ENCODE results near the gene PLD1. TPM values are rescaled to one million over a fixed set of nuclear protein-coding genes. Genes with fewer than 3 reads are reported as not detected.
"Not testable (repeated sequence)": the region's sequence is repeated elsewhere in the genome, so short reads cannot be mapped to it uniquely, and the experiment has no call there.

Gene PLD1
- total and polyA plus RNA-seq, 5 donors from 2014 or later: 1.2 to 8.8 (median 3.6) TPM; not detected in 1

- H3K9me3 Mint-ChIP-seq; H3K36me3 ChIP-seq (ENCODE audit: control insufficient read depth, insufficient read depth, low read length); H3K9me3 ChIP-seq (ENCODE audit: control insufficient read depth in 2 of 2, low read length in 2 of 2); DNase-seq; H3K27ac ChIP-seq (ENCODE audit: insufficient read depth, low read length, poor library complexity, severe bottlenecking); H3K4me3 ChIP-seq (ENCODE audit: low read depth, low read length); H3K4me1 ChIP-seq (ENCODE audit: control insufficient read depth, insufficient read depth, low read length, poor library complexity, severe bottlenecking); H3K36me3 Mint-ChIP-seq; H3K4me3 Mint-ChIP-seq; ATAC-seq (ENCODE audit: low read depth in 2 of 2); H3K27ac Mint-ChIP-seq: not testable (repeated sequence)
- H3K27me3 ChIP-seq (ENCODE audit: control insufficient read depth, insufficient read depth, low read length): peaks cover 14% of the 10 kb centered on the region
- peaks cover 3 to 11% (median 4%) of the 10 kb centered on the region in 4 donors for H3K4me1 Mint-ChIP-seq
- peaks cover 18% of the 10 kb centered on the region for H3K27me3 Mint-ChIP-seq
Measured at GRCh38 chr3:171692551-171692950, 117.7 kb downstream of the PLD1 start.

GRCh38 chr3:171691485-171691884 lies 118.8 kb downstream of the PLD1 start:
- no peak overlapping the region for H3K27ac Mint-ChIP-seq
- H3K9me3 Mint-ChIP-seq: peaks cover 0 to 4% (median 0%) of the 10 kb centered on the region in 7 donors
- no peaks in the 10 kb centered on the region for H3K36me3 Mint-ChIP-seq
- peaks cover 3 to 11% (median 4%) of the 10 kb centered on the region in 4 donors for H3K4me1 Mint-ChIP-seq
- no peak overlapping the region for H3K4me3 Mint-ChIP-seq
- no peaks in the 10 kb centered on the region for H3K36me3 ChIP-seq (ENCODE audit: control insufficient read depth, insufficient read depth, low read length)
- no peaks in the 10 kb centered on the region for H3K4me1 ChIP-seq (ENCODE audit: control insufficient read depth, insufficient read depth, low read length, poor library complexity, severe bottlenecking)
- no peak for ATAC-seq (ENCODE audit: low read depth in 2 of 2)
- H3K9me3 ChIP-seq (ENCODE audit: control insufficient read depth in 2 of 2, low read length in 2 of 2): no peaks in the 10 kb centered on the region
- H3K4me3 ChIP-seq (ENCODE audit: low read depth, low read length): no peak overlapping the region
- H3K27ac ChIP-seq (ENCODE audit: insufficient read depth, low read length, poor library complexity, severe bottlenecking): no peak overlapping the region
- no peak for DNase-seq
- peaks cover 14% of the 10 kb centered on the region for H3K27me3 ChIP-seq (ENCODE audit: control insufficient read depth, insufficient read depth, low read length)
- H3K27me3 Mint-ChIP-seq: peaks cover 15% of the 10 kb centered on the region

DNA sequence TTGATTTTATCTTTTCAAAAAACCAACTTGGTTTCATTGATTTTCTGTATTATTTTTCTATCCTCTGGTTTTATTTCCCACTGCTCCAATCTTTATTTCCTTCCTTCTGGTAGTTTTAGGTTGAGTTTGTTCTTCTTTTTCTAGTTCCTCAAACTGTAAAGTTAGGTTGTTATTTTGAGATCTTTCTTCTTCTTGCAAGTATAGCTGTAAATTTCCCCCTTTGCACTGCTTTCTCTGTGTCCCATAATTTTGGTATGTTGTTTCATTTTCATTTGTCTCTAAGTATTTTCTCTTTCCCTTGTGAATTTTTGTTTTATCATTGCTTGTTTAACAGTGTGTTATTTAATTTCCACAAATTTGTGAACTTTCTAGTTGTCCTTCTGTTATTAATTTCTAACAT lies 120.0 kb downstream of the PLD1 start:
- DNase-seq: no peak
- peaks cover 0 to 4% (median 0%) of the 10 kb centered on the region in 7 donors for H3K9me3 Mint-ChIP-seq
- H3K27me3 ChIP-seq (ENCODE audit: control insufficient read depth, insufficient read depth, low read length): peaks cover 9% of the 10 kb centered on the region
- no peak overlapping the region for H3K27ac ChIP-seq (ENCODE audit: insufficient read depth, low read length, poor library complexity, severe bottlenecking)
- no peaks in the 10 kb centered on the region for H3K36me3 Mint-ChIP-seq
- H3K27me3 Mint-ChIP-seq: peaks cover 15% of the 10 kb centered on the region
- H3K4me1 Mint-ChIP-seq: peaks cover 3 to 11% (median 4%) of the 10 kb centered on the region in 4 donors
- no peak for ATAC-seq (ENCODE audit: low read depth in 2 of 2)
- H3K9me3 ChIP-seq (ENCODE audit: control insufficient read depth in 2 of 2, low read length in 2 of 2): no peaks in the 10 kb centered on the region
- no peak overlapping the region for H3K4me3 ChIP-seq (ENCODE audit: low read depth, low read length)
- no peak overlapping the region for H3K4me3 Mint-ChIP-seq
- no peaks in the 10 kb centered on the region for H3K36me3 ChIP-seq (ENCODE audit: control insufficient read depth, insufficient read depth, low read length)
- no peak overlapping the region for H3K27ac Mint-ChIP-seq
- H3K4me1 ChIP-seq (ENCODE audit: control insufficient read depth, insufficient read depth, low read length, poor library complexity, severe bottlenecking): no peaks in the 10 kb centered on the region

GRCh38 chr3:171688593-171688992 lies 121.7 kb downstream of the PLD1 start:
- Histone ChIP-seq H3K27ac (ENCODE audit: insufficient read depth, low read length, poor library complexity, severe bottlenecking) (no peak overlapping the region), H3K4me1 (ENCODE audit: control insufficient read depth, insufficient read depth, low read length, poor library complexity, severe bottlenecking) (no peaks in the 10 kb centered on the region), H3K9me3 (ENCODE audit: control insufficient read depth in 2 of 2, low read length in 2 of 2) (no peaks in the 10 kb centered on the region), H3K4me3 (ENCODE audit: low read depth, low read length) (no peak overlapping the region), H3K36me3 (ENCODE audit: control insufficient read depth, insufficient read depth, low read length) (no peaks in the 10 kb centered on the region), H3K27me3 (ENCODE audit: control insufficient read depth, insufficient read depth, low read length) (peaks cover 4% of the 10 kb centered on the region)
- Mint-ChIP-seq H3K4me3 (no peak overlapping the region), H3K27me3 (peaks cover 11% of the 10 kb centered on the region), H3K27ac (no peak overlapping the region), H3K4me1 (peaks cover 3 to 11% (median 4%) of the 10 kb centered on the region in 4 donors), H3K9me3 (peaks cover 0 to 4% (median 0%) of the 10 kb centered on the region in 7 donors), H3K36me3 (no peaks in the 10 kb centered on the region)
- no peak for ATAC-seq (ENCODE audit: low read depth in 2 of 2)
- DNase-seq: no peak

- peaks cover 0 to 4% (median 0%) of the 10 kb centered on the region in 7 donors for H3K9me3 Mint-ChIP-seq
- no peak for ATAC-seq (ENCODE audit: low read depth in 2 of 2)
- Histone ChIP-seq H3K4me1 (ENCODE audit: control insufficient read depth, insufficient read depth, low read length, poor library complexity, severe bottlenecking) (no peaks in the 10 kb centered on the region), H3K4me3 (ENCODE audit: low read depth, low read length) (no peak overlapping the region), H3K36me3 (ENCODE audit: control insufficient read depth, insufficient read depth, low read length) (no peaks in the 10 kb centered on the region), H3K9me3 (ENCODE audit: control insufficient read depth in 2 of 2, low read length in 2 of 2) (no peaks in the 10 kb centered on the region), H3K27ac (ENCODE audit: insufficient read depth, low read length, poor library complexity, severe bottlenecking) (no peak overlapping the region), H3K27me3 (ENCODE audit: control insufficient read depth, insufficient read depth, low read length) (no peaks in the 10 kb centered on the region)
- H3K27ac Mint-ChIP-seq: no peak overlapping the region
- H3K4me1 Mint-ChIP-seq: peaks cover 3 to 11% (median 4%) of the 10 kb centered on the region in 4 donors
- DNase-seq: no peak
- H3K4me3 Mint-ChIP-seq: no peak overlapping the region
- H3K36me3 Mint-ChIP-seq: no peaks in the 10 kb centered on the region
- H3K27me3 Mint-ChIP-seq: peaks cover 6% of the 10 kb centered on the region
Measured at GRCh38 chr3:171688002-171688401, 122.3 kb downstream of the PLD1 start.

- peaks cover 3 to 11% (median 4%) of the 10 kb centered on the region in 4 donors for H3K4me1 Mint-ChIP-seq
- peaks cover 0 to 4% (median 0%) of the 10 kb centered on the region in 7 donors for H3K9me3 Mint-ChIP-seq
- DNase-seq (no peak), ATAC-seq (ENCODE audit: low read depth in 2 of 2) (no peak)
- Histone ChIP-seq H3K4me1 (ENCODE audit: control insufficient read depth, insufficient read depth, low read length, poor library complexity, severe bottlenecking) (no peaks in the 10 kb centered on the region), H3K36me3 (ENCODE audit: control insufficient read depth, insufficient read depth, low read length) (no peaks in the 10 kb centered on the region), H3K9me3 (ENCODE audit: control insufficient read depth in 2 of 2, low read length in 2 of 2) (no peaks in the 10 kb centered on the region), H3K27me3 (ENCODE audit: control insufficient read depth, insufficient read depth, low read length) (no peaks in the 10 kb centered on the region), H3K27ac (ENCODE audit: insufficient read depth, low read length, poor library complexity, severe bottlenecking) (no peak overlapping the region), H3K4me3 (ENCODE audit: low read depth, low read length) (no peak overlapping the region)
- no peak overlapping the region for H3K4me3 Mint-ChIP-seq
- no peaks in the 10 kb centered on the region for H3K36me3 Mint-ChIP-seq
- H3K27ac Mint-ChIP-seq: no peak overlapping the region
- H3K27me3 Mint-ChIP-seq: peaks cover 6% of the 10 kb centered on the region
Measured at GRCh38 chr3:171687581-171687980, 122.7 kb downstream of the PLD1 start.

GRCh38 chr3:171687064-171687463 lies 123.2 kb downstream of the PLD1 start:
- ATAC-seq (ENCODE audit: low read depth in 2 of 2) (no peak), DNase-seq (no peak)
- no peaks in the 10 kb centered on the region for H3K9me3 ChIP-seq (ENCODE audit: control insufficient read depth in 2 of 2, low read length in 2 of 2)

GRCh38 chr3:171685116-171685895 lies 125.0 kb downstream of the PLD1 start:
- ATAC-seq (ENCODE audit: low read depth in 2 of 2): no peak
- Histone ChIP-seq H3K4me3 (ENCODE audit: low read depth, low read length) (no peak overlapping the region), H3K27me3 (ENCODE audit: control insufficient read depth, insufficient read depth, low read length) (no peaks in the 10 kb centered on the region), H3K9me3 (ENCODE audit: control insufficient read depth in 2 of 2, low read length in 2 of 2) (no peaks in the 10 kb centered on the region), H3K4me1 (ENCODE audit: control insufficient read depth, insufficient read depth, low read length, poor library complexity, severe bottlenecking) (no peaks in the 10 kb centered on the region), H3K27ac (ENCODE audit: insufficient read depth, low read length, poor library complexity, severe bottlenecking) (no peak overlapping the region), H3K36me3 (ENCODE audit: control insufficient read depth, insufficient read depth, low read length) (no peaks in the 10 kb centered on the region)
- Mint-ChIP-seq H3K36me3 (no peaks in the 10 kb centered on the region), H3K27me3 (peaks cover 7% of the 10 kb centered on the region), H3K4me3 (no peak overlapping the region), H3K4me1 (peaks cover 0 to 2% (median 2%) of the 10 kb centered on the region in 4 donors), H3K9me3 (peaks cover 0 to 3% (median 0%) of the 10 kb centered on the region in 7 donors), H3K27ac (no peak overlapping the region)
- DNase-seq: no peak

More at GRCh38 chr3:171687064-171687463, 123.2 kb downstream of the PLD1 start:
- no peaks in the 10 kb centered on the region for H3K36me3 Mint-ChIP-seq
- peaks cover 6% of the 10 kb centered on the region for H3K27me3 Mint-ChIP-seq
- H3K4me3 Mint-ChIP-seq: no peak overlapping the region
- no peaks in the 10 kb centered on the region for H3K36me3 ChIP-seq (ENCODE audit: control insufficient read depth, insufficient read depth, low read length)
- H3K27ac Mint-ChIP-seq: no peak overlapping the region
- H3K9me3 Mint-ChIP-seq: peaks cover 0 to 4% (median 0%) of the 10 kb centered on the region in 7 donors
- no peak overlapping the region for H3K4me3 ChIP-seq (ENCODE audit: low read depth, low read length)
- H3K27ac ChIP-seq (ENCODE audit: insufficient read depth, low read length, poor library complexity, severe bottlenecking): no peak overlapping the region
- no peaks in the 10 kb centered on the region for H3K4me1 ChIP-seq (ENCODE audit: control insufficient read depth, insufficient read depth, low read length, poor library complexity, severe bottlenecking)
- H3K4me1 Mint-ChIP-seq: peaks cover 3 to 11% (median 4%) of the 10 kb centered on the region in 4 donors
- no peaks in the 10 kb centered on the region for H3K27me3 ChIP-seq (ENCODE audit: control insufficient read depth, insufficient read depth, low read length)
